HEK293 (cell line): ENCODE results near the gene RASGRP1.

Experiments
- BCL11A ChIP-seq: fragments of 450-650 bp; formaldehyde crosslinking; IDR thresholded peaks from 2 replicates; pipeline ENCODE4 v1.5.1; 2016; ENCODE audit warnings: low read depth, missing biosample characterization, missing genetic modification characterization
- GLI4 ChIP-seq: fragments of 450-650 bp; formaldehyde crosslinking; IDR thresholded peaks from 2 replicates; pipeline ENCODE4 v1.5.1; 2016; ENCODE audit warnings: missing biosample characterization, missing genetic modification characterization
- GLIS1 ChIP-seq: fragments of 450-650 bp; formaldehyde crosslinking; IDR thresholded peaks from 2 replicates; pipeline ENCODE4 v1.5.1; 2016; ENCODE audit warnings: missing biosample characterization, missing genetic modification characterization
- GLIS2 ChIP-seq: fragments of 450-650 bp; formaldehyde crosslinking; IDR thresholded peaks from 2 replicates; pipeline ENCODE4 v1.5.1; 2016; ENCODE audit warnings: missing biosample characterization, missing genetic modification characterization
- KLF1 ChIP-seq: fragments of 450-650 bp; formaldehyde crosslinking; IDR thresholded peaks from 2 replicates; pipeline ENCODE4 v1.5.1; 2016; ENCODE audit warnings: missing biosample characterization, missing genetic modification characterization
- OSR2 ChIP-seq: fragments of 450-650 bp; formaldehyde crosslinking; IDR thresholded peaks from 2 replicates; pipeline ENCODE4 v1.5.1; 2016; ENCODE audit warnings: missing biosample characterization, missing genetic modification characterization
- OVOL3 ChIP-seq: fragments of 450-650 bp; formaldehyde crosslinking; IDR thresholded peaks from 2 replicates; pipeline ENCODE4 v1.5.1; 2016; ENCODE audit warnings: missing biosample characterization, missing genetic modification characterization
- PRDM1 ChIP-seq: fragments of 450-650 bp; formaldehyde crosslinking; IDR thresholded peaks from 2 replicates; pipeline ENCODE4; 2016; ENCODE audit warnings: missing biosample characterization, missing genetic modification characterization
- RBAK ChIP-seq: fragments of 450-650 bp; formaldehyde crosslinking; IDR thresholded peaks from 2 replicates; pipeline ENCODE4 v1.5.1; 2016; ENCODE audit warnings: missing biosample characterization, missing genetic modification characterization
- SCRT2 ChIP-seq: fragments of 450-650 bp; formaldehyde crosslinking; IDR thresholded peaks from 2 replicates; pipeline ENCODE4 v1.5.1; 2016; ENCODE audit warnings: missing biosample characterization, missing genetic modification characterization
- TCF7L2 ChIP-seq: IDR thresholded peaks from 2 replicates; pipeline ENCODE4 v1.6.1; 2011; ENCODE audit warnings: low read depth, mild to moderate bottlenecking, inconsistent platforms, low read length, moderate library complexity, borderline replicate concordance
- YY2 ChIP-seq: fragments of 450-650 bp; formaldehyde crosslinking; IDR thresholded peaks from 2 replicates; pipeline ENCODE4 v1.5.1; 2016; ENCODE audit warnings: missing biosample characterization, missing genetic modification characterization
- ZBTB17 ChIP-seq: fragments of 450-650 bp; formaldehyde crosslinking; IDR thresholded peaks from 2 replicates; pipeline ENCODE4 v1.5.1; 2016; ENCODE audit warnings: missing biosample characterization, missing genetic modification characterization
- ZFHX2 ChIP-seq: fragments of 450-650 bp; formaldehyde crosslinking; conservative IDR thresholded peaks from 2 replicates; pipeline ENCODE4 v1.5.1; 2016; ENCODE audit warnings: missing biosample characterization, missing genetic modification characterization
- ZFP3 ChIP-seq: fragments of 450-650 bp; formaldehyde crosslinking; IDR thresholded peaks from 2 replicates; pipeline ENCODE4 v1.5.1; 2016; ENCODE audit warnings: low read depth, missing biosample characterization, missing genetic modification characterization
- ZFP69B ChIP-seq: fragments of 450-650 bp; formaldehyde crosslinking; IDR thresholded peaks from 2 replicates; pipeline ENCODE4 v1.5.1; 2016; ENCODE audit warnings: missing biosample characterization, missing genetic modification characterization
- ZNF302 ChIP-seq: fragments of 450-650 bp; formaldehyde crosslinking; IDR thresholded peaks from 2 replicates; pipeline ENCODE4 v1.5.1; 2016; ENCODE audit warnings: missing biosample characterization, missing genetic modification characterization, low read depth
- ZNF501 ChIP-seq: fragments of 450-650 bp; formaldehyde crosslinking; IDR thresholded peaks from 2 replicates; pipeline ENCODE4 v1.5.1; 2016; ENCODE audit warnings: missing biosample characterization, missing genetic modification characterization
- ZNF521 ChIP-seq: fragments of 450-650 bp; formaldehyde crosslinking; IDR thresholded peaks from 2 replicates; pipeline ENCODE4 v1.5.1; 2017; ENCODE audit warnings: missing biosample characterization, mild to moderate bottlenecking, missing genetic modification characterization
- ZNF560 ChIP-seq: fragments of 450-650 bp; formaldehyde crosslinking; IDR thresholded peaks from 2 replicates; pipeline ENCODE4 v1.5.1; 2017; ENCODE audit warnings: missing biosample characterization, missing genetic modification characterization, borderline replicate concordance
- ZNF610 ChIP-seq: fragments of 450-650 bp; formaldehyde crosslinking; IDR thresholded peaks from 2 replicates; pipeline ENCODE4 v1.5.1; 2016; ENCODE audit warnings: missing biosample characterization, missing genetic modification characterization, borderline replicate concordance
- ZNF624 ChIP-seq: fragments of 450-650 bp; formaldehyde crosslinking; IDR thresholded peaks from 2 replicates; pipeline ENCODE4 v1.5.1; 2017; ENCODE audit warnings: missing biosample characterization, missing genetic modification characterization
- ZNF629 ChIP-seq: fragments of 450-650 bp; formaldehyde crosslinking; IDR thresholded peaks from 2 replicates; pipeline ENCODE4 v1.5.1; 2017; ENCODE audit warnings: missing biosample characterization, missing genetic modification characterization
- ZNF654 ChIP-seq: fragments of 450-650 bp; formaldehyde crosslinking; IDR thresholded peaks from 2 replicates; pipeline ENCODE4 v1.5.1; 2016; ENCODE audit warnings: low read depth, missing biosample characterization, missing genetic modification characterization
- ZNF76 ChIP-seq: fragments of 450-650 bp; formaldehyde crosslinking; IDR thresholded peaks from 2 replicates; pipeline ENCODE4; 2016; ENCODE audit warnings: low read depth, missing biosample characterization, missing genetic modification characterization, borderline replicate concordance
- ZNF785 ChIP-seq: fragments of 450-650 bp; formaldehyde crosslinking; IDR thresholded peaks from 2 replicates; pipeline ENCODE4 v1.5.1; 2016; ENCODE audit warnings: missing biosample characterization, missing genetic modification characterization
- ZSCAN23 ChIP-seq: fragments of 450-650 bp; formaldehyde crosslinking; IDR thresholded peaks from 2 replicates; pipeline ENCODE4 v1.5.1; 2016; ENCODE audit warnings: missing biosample characterization, missing genetic modification characterization
- TF ChIP-seq, protein P1 (sequence below): fragments of 450-650 bp; formaldehyde crosslinking; IDR thresholded peaks from 2 replicates; pipeline ENCODE4 v1.5.1; 2016; ENCODE audit warnings: missing biosample characterization, missing genetic modification characterization
- TF ChIP-seq, protein P2 (sequence below): fragments of 450-650 bp; formaldehyde crosslinking; IDR thresholded peaks from 2 replicates; pipeline ENCODE4 v1.5.1; 2016; ENCODE audit warnings: missing biosample characterization, missing genetic modification characterization
- TF ChIP-seq, protein P3 (sequence below): fragments of 450-650 bp; formaldehyde crosslinking; IDR thresholded peaks from 2 replicates; pipeline ENCODE4 v1.5.1; 2016; ENCODE audit warnings: missing biosample characterization, missing genetic modification characterization, low read depth
- TF ChIP-seq, protein P4 (sequence below): fragments of 450-650 bp; formaldehyde crosslinking; IDR thresholded peaks from 2 replicates; pipeline ENCODE4 v1.5.1; 2016; ENCODE audit warnings: missing biosample characterization, missing genetic modification characterization
- TF ChIP-seq, protein P5 (sequence below): fragments of 450-650 bp; formaldehyde crosslinking; IDR thresholded peaks from 2 replicates; pipeline ENCODE4; 2016; ENCODE audit warnings: missing biosample characterization, missing genetic modification characterization
- TF ChIP-seq, protein P6 (sequence below): fragments of 450-650 bp; formaldehyde crosslinking; IDR thresholded peaks from 2 replicates; pipeline ENCODE4 v1.5.1; 2017; ENCODE audit warnings: missing biosample characterization, missing genetic modification characterization

RASGRP1 gene

DNA sequence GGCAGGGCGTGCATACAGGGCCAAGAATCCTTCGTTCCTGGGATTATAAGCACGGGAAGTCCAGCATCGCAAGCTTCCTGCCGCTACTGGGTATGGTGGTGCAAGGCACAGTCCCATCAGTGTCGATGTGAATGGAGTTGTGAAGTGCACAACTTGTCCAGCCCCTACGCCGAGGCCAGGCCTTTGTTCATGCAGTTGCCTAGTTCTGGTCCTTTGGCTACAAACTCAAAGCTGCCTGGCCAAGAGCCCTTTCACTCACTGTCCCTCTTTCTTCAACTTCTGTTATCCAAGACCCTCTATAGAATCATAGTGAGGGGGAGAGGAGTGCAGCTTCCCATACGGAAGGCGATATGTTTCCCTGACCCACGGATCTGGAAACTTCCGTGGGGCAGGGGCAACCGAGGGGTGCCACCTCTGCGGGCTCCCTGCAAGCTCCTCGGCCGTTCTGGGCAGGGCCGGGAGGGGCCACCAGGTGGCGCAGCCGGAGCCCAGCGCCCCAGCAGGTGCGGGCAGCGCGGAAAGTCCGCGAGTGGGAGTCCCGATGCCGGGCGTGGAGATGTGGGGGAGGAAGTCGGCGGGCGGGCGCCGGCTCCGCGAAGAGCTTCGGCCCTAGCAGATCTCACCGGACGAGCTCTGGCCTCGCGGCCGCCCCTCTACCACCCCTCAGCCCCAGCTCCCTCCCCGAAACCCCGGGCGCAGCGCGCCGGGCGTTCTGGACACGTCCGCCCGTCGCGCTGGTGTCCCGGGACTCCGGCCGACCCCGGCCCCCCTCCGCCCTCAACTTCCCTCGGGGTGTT lies 693 bp downstream of the RASGRP1 start (continued):
- TF ChIP-seq ZFP3 (no peak), ZNF302 (tag by site-specific recombination) (no peak), ZNF785 (0 out of 2 replicates have a peak, but pooled peaks have one; percentile 70), ZNF501 (tag by site-specific recombination) (no peak), ZNF76 (tag by site-specific recombination) (no peak), OSR2 (tag by site-specific recombination) (no peak), PRDM1 (tag by site-specific recombination) (peak; percentile 31; the same call in 1 of the 2 replicates), ZNF560 (tag by site-specific recombination) (no peak), ZNF654 (tag by site-specific recombination) (no peak), YY2 (tag by site-specific recombination) (no peak), OVOL3 (tag by site-specific recombination) (no peak), ZNF521 (tag by site-specific recombination) (no peak), ZNF624 (tag by site-specific recombination) (no peak), RBAK (tag by site-specific recombination) (no peak), KLF1 (no peak), ZSCAN23 (tag by site-specific recombination) (no peak), BCL11A (tag by site-specific recombination) (no peak), GLI4 (tag by site-specific recombination) (no peak), ZFHX2 (tag by site-specific recombination) (peak; percentile 71), GLIS2 (tag by site-specific recombination) (peak; percentile 80), ZBTB17 (tag by site-specific recombination) (no peak), ZNF629 (tag by site-specific recombination) (no peak), ZFP69B (tag by site-specific recombination) (no peak), SCRT2 (tag by site-specific recombination) (no peak), ZNF610 (tag by site-specific recombination) (no peak), TCF7L2 (no peak), GLIS1 (0 out of 2 replicates have a peak, but pooled peaks have one; percentile 9)
- TF ChIP-seq, protein P1, sequence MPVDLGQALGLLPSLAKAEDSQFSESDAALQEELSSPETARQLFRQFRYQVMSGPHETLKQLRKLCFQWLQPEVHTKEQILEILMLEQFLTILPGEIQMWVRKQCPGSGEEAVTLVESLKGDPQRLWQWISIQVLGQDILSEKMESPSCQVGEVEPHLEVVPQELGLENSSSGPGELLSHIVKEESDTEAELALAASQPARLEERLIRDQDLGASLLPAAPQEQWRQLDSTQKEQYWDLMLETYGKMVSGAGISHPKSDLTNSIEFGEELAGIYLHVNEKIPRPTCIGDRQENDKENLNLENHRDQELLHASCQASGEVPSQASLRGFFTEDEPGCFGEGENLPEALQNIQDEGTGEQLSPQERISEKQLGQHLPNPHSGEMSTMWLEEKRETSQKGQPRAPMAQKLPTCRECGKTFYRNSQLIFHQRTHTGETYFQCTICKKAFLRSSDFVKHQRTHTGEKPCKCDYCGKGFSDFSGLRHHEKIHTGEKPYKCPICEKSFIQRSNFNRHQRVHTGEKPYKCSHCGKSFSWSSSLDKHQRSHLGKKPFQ (tag by site-specific recombination): no peak
- TF ChIP-seq, protein P2, sequence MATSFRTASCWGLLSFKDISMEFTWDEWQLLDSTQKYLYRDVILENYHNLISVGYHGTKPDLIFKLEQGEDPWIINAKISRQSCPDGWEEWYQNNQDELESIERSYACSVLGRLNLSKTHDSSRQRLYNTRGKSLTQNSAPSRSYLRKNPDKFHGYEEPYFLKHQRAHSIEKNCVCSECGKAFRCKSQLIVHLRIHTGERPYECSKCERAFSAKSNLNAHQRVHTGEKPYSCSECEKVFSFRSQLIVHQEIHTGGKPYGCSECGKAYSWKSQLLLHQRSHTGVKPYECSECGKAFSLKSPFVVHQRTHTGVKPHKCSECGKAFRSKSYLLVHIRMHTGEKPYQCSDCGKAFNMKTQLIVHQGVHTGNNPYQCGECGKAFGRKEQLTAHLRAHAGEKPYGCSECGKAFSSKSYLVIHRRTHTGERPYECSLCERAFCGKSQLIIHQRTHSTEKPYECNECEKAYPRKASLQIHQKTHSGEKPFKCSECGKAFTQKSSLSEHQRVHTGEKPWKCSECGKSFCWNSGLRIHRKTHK (tag by site-specific recombination): no peak
- TF ChIP-seq, protein P3, sequence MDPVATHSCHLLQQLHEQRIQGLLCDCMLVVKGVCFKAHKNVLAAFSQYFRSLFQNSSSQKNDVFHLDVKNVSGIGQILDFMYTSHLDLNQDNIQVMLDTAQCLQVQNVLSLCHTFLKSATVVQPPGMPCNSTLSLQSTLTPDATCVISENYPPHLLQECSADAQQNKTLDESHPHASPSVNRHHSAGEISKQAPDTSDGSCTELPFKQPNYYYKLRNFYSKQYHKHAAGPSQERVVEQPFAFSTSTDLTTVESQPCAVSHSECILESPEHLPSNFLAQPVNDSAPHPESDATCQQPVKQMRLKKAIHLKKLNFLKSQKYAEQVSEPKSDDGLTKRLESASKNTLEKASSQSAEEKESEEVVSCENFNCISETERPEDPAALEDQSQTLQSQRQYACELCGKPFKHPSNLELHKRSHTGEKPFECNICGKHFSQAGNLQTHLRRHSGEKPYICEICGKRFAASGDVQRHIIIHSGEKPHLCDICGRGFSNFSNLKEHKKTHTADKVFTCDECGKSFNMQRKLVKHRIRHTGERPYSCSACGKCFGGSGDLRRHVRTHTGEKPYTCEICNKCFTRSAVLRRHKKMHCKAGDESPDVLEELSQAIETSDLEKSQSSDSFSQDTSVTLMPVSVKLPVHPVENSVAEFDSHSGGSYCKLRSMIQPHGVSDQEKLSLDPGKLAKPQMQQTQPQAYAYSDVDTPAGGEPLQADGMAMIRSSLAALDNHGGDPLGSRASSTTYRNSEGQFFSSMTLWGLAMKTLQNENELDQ (tag by site-specific recombination): no peak
- TF ChIP-seq, protein P4, sequence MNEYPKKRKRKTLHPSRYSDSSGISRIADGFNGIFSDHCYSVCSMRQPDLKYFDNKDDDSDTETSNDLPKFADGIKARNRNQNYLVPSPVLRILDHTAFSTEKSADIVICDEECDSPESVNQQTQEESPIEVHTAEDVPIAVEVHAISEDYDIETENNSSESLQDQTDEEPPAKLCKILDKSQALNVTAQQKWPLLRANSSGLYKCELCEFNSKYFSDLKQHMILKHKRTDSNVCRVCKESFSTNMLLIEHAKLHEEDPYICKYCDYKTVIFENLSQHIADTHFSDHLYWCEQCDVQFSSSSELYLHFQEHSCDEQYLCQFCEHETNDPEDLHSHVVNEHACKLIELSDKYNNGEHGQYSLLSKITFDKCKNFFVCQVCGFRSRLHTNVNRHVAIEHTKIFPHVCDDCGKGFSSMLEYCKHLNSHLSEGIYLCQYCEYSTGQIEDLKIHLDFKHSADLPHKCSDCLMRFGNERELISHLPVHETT: no peak
- TF ChIP-seq, protein P5, sequence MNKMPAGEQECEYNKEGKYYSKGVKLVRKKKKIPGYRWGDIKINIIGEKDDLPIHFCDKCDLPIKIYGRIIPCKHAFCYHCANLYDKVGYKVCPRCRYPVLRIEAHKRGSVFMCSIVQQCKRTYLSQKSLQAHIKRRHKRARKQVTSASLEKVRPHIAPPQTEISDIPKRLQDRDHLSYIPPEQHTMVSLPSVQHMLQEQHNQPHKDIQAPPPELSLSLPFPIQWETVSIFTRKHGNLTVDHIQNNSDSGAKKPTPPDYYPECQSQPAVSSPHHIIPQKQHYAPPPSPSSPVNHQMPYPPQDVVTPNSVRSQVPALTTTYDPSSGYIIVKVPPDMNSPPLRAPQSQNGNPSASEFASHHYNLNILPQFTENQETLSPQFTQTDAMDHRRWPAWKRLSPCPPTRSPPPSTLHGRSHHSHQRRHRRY (tag by site-specific recombination): no peak
- TF ChIP-seq, protein P6, sequence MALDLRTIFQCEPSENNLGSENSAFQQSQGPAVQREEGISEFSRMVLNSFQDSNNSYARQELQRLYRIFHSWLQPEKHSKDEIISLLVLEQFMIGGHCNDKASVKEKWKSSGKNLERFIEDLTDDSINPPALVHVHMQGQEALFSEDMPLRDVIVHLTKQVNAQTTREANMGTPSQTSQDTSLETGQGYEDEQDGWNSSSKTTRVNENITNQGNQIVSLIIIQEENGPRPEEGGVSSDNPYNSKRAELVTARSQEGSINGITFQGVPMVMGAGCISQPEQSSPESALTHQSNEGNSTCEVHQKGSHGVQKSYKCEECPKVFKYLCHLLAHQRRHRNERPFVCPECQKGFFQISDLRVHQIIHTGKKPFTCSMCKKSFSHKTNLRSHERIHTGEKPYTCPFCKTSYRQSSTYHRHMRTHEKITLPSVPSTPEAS (tag by site-specific recombination): no peak
